ENCODE results near the gene ZBTB18. TPM values are rescaled to one million over a fixed set of nuclear protein-coding genes. Genes with fewer than 3 reads are reported as not detected.

Gene ZBTB18
- total RNA-seq, 1 experiment from 2014 or later, result 12.1 TPM

DNA sequence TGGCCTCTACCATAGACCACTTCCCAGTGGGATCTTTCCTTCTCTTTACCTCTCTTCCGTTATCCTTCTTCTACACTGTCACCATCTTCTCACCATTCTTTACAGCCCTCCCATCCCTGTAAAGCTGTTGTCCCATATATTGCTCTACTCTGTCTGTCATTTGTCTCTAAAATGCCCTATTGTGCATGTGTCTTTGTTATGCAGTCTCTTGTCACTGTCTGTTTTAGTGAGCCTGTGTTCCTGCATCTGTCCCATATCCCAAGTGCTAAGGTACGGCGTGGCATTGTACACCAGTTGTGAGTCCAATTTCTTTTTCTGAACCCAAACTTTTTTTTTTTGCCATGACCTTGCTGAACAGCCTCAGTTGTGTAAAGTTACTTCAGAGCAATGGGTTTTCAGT, 8.8 kb upstream of the ZBTB18 start:
- no peak overlapping the region for H2BK20ac ChIP-seq (ENCODE audit: low read depth, low read length, poor library complexity, severe bottlenecking)
- TF ChIP-seq CTCF (conservative IDR thresholded peaks at IDR 0.05), result no peak
- no peak overlapping the region for H3K23ac ChIP-seq (ENCODE audit: insufficient read length, low read depth, low read length)
- H2BK15ac ChIP-seq (ENCODE audit: low read depth, low read length), result no peak overlapping the region
- no peak overlapping the region for H3K4ac ChIP-seq (ENCODE audit: low read depth, low read length)
- H2BK120ac ChIP-seq (ENCODE audit: low read depth, low read length, poor library complexity, severe bottlenecking), result no peak overlapping the region
- Mint-ChIP-seq H3K9me3 (no peaks in the 10 kb centered on the region), H3K27ac (no peak overlapping the region), H3K4me3 (no peak overlapping the region), H3K36me3 (ENCODE audit: insufficient read depth in 1 of 3, low read depth in 3 of 3) (no peaks in the 10 kb centered on the region; a peak in 1 of 7 replicates), H3K27me3 (ENCODE audit: low read depth) (peaks cover 10% of the 10 kb centered on the region), H3K4me1 (peaks cover 11 to 14% of the 10 kb centered on the region in 2 experiments)
- H4K91ac ChIP-seq (ENCODE audit: insufficient read length, low read depth, low read length), result no peak overlapping the region
- no peaks in the 10 kb centered on the region for H3K27me3 ChIP-seq (ENCODE audit: insufficient read depth, low read length)
- H4K8ac ChIP-seq (replicated peaks; ENCODE audit: insufficient read length, low read depth, low read length), result no peak overlapping the region
- no peak overlapping the region for H2BK5ac ChIP-seq (ENCODE audit: insufficient read length, low read length)
- peaks cover 4% of the 10 kb centered on the region for H3K23me2 ChIP-seq (ENCODE audit: insufficient read length, low read depth, low read length, poor library complexity, severe bottlenecking)
- H3T11ph ChIP-seq (ENCODE audit: low read length), result no peak overlapping the region
- DNase-seq, result no peak
- H3K9ac ChIP-seq (ENCODE audit: extremely low read depth, insufficient read length, low read length), result no peak overlapping the region
- no peak overlapping the region for H3K14ac ChIP-seq (ENCODE audit: insufficient read depth, low read length)
- no peak overlapping the region for H2AFZ ChIP-seq (ENCODE audit: low read length)
- no peak overlapping the region for H2BK12ac ChIP-seq (ENCODE audit: insufficient read length, low read depth, low read length)
- H3K18ac ChIP-seq (ENCODE audit: insufficient read length, low read depth, low read length), result no peak overlapping the region
- H3K27ac ChIP-seq (ENCODE audit: insufficient read length, low read depth, low read length), result no peak overlapping the region
- WGBS (ENCODE audit: extremely low coverage, insufficient read length, low lambda C conversion rate), result no CpG with 5 or more reads among the region's 3 CpGs
- no peaks in the 10 kb centered on the region for H3K79me2 ChIP-seq (ENCODE audit: insufficient read depth, low read length)
- no peaks in the 10 kb centered on the region for H4K20me1 ChIP-seq (ENCODE audit: control insufficient read depth, insufficient read depth, insufficient read length)
- no peaks in the 10 kb centered on the region for H3K9me3 ChIP-seq (ENCODE audit: control insufficient read depth, low read depth, low read length)
- no peak overlapping the region for H3K4me2 ChIP-seq (ENCODE audit: insufficient read depth, insufficient read length, low read length)
- H3K56ac ChIP-seq (ENCODE audit: insufficient read length, low read depth, low read length), result no peak overlapping the region
- H3K79me1 ChIP-seq (ENCODE audit: insufficient read depth, low read depth, low read length, poor library complexity, severe bottlenecking), result no peaks in the 10 kb centered on the region
- peaks cover 2% of the 10 kb centered on the region; the same call in 1 of the 2 replicates for H3K4me1 ChIP-seq (ENCODE audit: insufficient read depth, low read length)
- H4K5ac ChIP-seq (ENCODE audit: insufficient read length, low read depth, low read length), result no peak overlapping the region
- H2AK5ac ChIP-seq (ENCODE audit: insufficient read length, low read length), result no peak overlapping the region

All from H9 (cell line).